DOHH2 (cell line): ENCODE data around the gene ATP10D.

ENCODE experiments used
- CTCF ChIP-seq: fragments of 200-600 bp; sonication (generic); IDR thresholded peaks from one replicate; pipeline ENCODE4 v1.5.1; 2014; ENCODE audit warnings: antibody characterized with exemption, mild to moderate bottlenecking, low read depth, low read length; ENCODE audit not compliant: poor library complexity, severe bottlenecking
- EZH2phosphoT487 ChIP-seq: fragments of 200-600 bp; sonication (generic); IDR thresholded peaks from 2 replicates; pipeline ENCODE4 v1.6.1; 2017; ENCODE audit warnings: borderline replicate concordance, mild to moderate bottlenecking, antibody characterized with exemption, low read length, moderate library complexity, mixed read lengths

- TF ChIP-seq CTCF: no peak
- TF ChIP-seq EZH2phosphoT487: no peak
Observed at GRCh38 chr4:47543331-47543730, 58.3 kb downstream of the ATP10D start.
